ENCODE measurements around the gene NEURL4.

DNA sequence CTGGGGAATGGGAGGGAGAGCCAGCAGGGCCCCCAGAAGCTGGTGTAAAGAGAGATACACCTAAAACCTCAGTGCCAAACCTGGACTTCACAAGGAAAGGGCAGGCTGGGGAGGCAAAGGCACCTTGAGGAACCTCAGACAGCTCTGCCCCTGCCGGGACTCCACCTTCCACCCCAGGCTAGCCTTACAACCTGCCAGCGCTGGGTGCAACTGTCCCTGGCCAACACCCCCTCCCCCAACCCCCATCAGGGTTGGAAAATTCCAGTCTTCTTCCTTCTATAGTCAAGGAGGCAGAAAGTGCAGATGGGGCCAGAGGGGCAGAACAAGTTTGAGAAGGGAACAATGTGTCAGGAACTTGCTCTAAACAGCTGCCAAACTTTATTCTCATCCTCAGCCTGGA lies 36.9 kb downstream of the NEURL4 start:
- TF ChIP-seq, protein P1, sequence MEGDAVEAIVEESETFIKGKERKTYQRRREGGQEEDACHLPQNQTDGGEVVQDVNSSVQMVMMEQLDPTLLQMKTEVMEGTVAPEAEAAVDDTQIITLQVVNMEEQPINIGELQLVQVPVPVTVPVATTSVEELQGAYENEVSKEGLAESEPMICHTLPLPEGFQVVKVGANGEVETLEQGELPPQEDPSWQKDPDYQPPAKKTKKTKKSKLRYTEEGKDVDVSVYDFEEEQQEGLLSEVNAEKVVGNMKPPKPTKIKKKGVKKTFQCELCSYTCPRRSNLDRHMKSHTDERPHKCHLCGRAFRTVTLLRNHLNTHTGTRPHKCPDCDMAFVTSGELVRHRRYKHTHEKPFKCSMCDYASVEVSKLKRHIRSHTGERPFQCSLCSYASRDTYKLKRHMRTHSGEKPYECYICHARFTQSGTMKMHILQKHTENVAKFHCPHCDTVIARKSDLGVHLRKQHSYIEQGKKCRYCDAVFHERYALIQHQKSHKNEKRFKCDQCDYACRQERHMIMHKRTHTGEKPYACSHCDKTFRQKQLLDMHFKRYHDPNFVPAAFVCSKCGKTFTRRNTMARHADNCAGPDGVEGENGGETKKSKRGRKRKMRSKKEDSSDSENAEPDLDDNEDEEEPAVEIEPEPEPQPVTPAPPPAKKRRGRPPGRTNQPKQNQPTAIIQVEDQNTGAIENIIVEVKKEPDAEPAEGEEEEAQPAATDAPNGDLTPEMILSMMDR (conservative IDR thresholded peaks at IDR 0.05; ENCODE audit: low read depth in 2 of 2) = no peak
- TF ChIP-seq ETS1 (IDR thresholded peaks at IDR 0.05) (no peak), EZH2phosphoT487 (IDR thresholded peaks at IDR 0.05; ENCODE audit: unreplicated experiment) (no peak)

All from GM23338 (cell line).